Right lobe of liver (tissue), 4 donors: ENCODE results near the gene LMTK2.

Experiments used
- CTCF ChIP-seq, 4 donors: fragments of 200-600 bp in 3 of 4; fragments of 450-650 bp in 1 of 4; IDR thresholded peaks; one replicate each; pipeline versions ENCODE4 v1.5.1 to v1.8.0; 2016 to 2022; ENCODE audit warnings: antibody characterized with exemption in 4 of 4, mild to moderate bottlenecking in 2 of 4
- POLR2A ChIP-seq: fragments of 450-650 bp; IDR thresholded peaks from one replicate; pipeline ENCODE4 v1.6.1; 2017; ENCODE audit warnings: antibody characterized with exemption, mild to moderate bottlenecking
- donor health status: DM: no; HTN: no; CAD: no.
- donor health status: DM: no; HTN: no; CAD: no.
- donor health status: DM: no; HTN: yes; CAD: no.

- TF ChIP-seq CTCF (IDR thresholded peaks at IDR 0.05) (no peak), POLR2A (no peak)
Observed at GRCh38 chr7:98212532-98213041, 105.9 kb downstream of the LMTK2 start.
